ENCODE measurements around the gene CDKAL1. TPM values are rescaled to one million over a fixed set of nuclear protein-coding genes. Genes with fewer than 3 reads are reported as not detected.

The CDKAL1 gene
- total and polyA plus RNA-seq, 2 of the 13 experiments (the other 11 are each of a cell fraction or from before 2014, with no cell fraction given) = 9.5 to 27.7 TPM

DNA sequence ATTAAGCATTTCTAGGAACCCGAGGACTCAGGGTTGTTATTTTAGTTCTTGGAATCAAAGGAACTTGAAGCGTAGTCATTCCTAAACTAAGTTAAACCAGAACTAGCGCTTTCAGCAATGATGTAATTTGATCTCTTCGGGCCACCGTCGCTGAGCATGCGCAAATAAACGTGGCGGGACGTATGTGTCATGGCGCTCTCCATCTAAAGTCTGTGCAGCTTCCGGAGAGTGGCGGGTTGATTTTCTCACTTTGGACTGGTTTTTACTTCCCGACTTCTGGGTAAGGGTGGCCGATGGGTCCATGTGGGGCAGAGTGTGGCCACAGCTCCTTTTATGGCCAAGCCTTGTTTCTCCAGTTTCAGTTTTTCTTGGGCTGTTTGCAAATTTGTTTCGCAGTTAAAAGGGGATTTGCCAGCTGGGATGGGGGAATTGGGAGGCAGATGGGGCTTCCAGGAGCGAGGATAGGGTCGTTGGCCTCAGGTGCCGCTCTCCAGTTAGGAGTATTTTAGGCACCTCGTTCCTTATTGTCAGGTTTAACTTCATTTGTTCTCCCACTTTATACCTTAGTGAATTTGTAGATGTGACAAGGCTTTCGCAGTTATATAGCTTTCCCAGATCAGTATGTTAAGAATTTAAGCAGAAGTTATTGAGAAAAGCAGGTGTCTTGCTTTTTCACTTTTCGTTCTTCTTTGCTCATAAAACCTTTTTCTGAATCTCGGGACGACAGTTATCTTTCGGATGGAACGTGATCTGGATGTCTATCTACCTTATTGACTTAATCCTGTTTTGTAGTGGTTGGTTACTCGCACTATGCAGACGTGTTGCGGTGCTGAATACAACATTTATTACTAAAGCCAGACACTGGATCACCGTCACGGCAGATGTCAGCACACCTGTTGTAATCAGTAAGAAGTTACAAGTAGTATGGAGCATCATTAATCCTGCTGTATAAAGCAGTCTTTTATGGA lies at the start of gene CDKAL1 (continued):
- TF ChIP-seq, protein P1, sequence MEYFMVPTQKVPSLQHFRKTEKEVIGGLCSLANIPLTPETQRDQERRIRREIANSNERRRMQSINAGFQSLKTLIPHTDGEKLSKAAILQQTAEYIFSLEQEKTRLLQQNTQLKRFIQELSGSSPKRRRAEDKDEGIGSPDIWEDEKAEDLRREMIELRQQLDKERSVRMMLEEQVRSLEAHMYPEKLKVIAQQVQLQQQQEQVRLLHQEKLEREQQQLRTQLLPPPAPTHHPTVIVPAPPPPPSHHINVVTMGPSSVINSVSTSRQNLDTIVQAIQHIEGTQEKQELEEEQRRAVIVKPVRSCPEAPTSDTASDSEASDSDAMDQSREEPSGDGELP (IDR thresholded peaks at IDR 0.05; ENCODE audit: borderline replicate concordance, low read depth) = peak; percentile 75; the same call in 1 of the 2 replicates
- TF ChIP-seq ZFP91 (CRISPR knock-in tag; IDR thresholded peaks at IDR 0.05; ENCODE audit: borderline replicate concordance) (peak; percentile 41; the same call in 1 of the 2 replicates), SKIL (CRISPR knock-in tag; IDR thresholded peaks at IDR 0.05; ENCODE audit: borderline replicate concordance) (peak; percentile 42; the same call in 1 of the 2 replicates), POLR2A (IDR thresholded peaks at IDR 0.05; ENCODE audit: insufficient read depth in 1 of 2, low read depth in 2 of 2, low read length in 2 of 2) (peak; percentile 84 to 95), ASH2L (IDR thresholded peaks at IDR 0.05; ENCODE audit: insufficient read length, low read depth, low read length) (peak; percentile 98), SRF (IDR thresholded peaks at IDR 0.05; ENCODE audit: low read depth, low read length) (0 out of 2 replicates have a peak, but pooled peaks have one; percentile 50), KIAA2018 (CRISPR knock-in tag; IDR thresholded peaks at IDR 0.05; ENCODE audit: borderline replicate concordance) (no peak), ZNF337 (CRISPR knock-in tag; IDR thresholded peaks at IDR 0.05; ENCODE audit: borderline replicate concordance, low read depth) (0 out of 2 replicates have a peak, but pooled peaks have one; percentile 60), SAP130 (CRISPR knock-in tag; IDR thresholded peaks at IDR 0.05; ENCODE audit: low read depth) (peak; percentile 91), SIN3A (IDR thresholded peaks at IDR 0.05; ENCODE audit: borderline replicate concordance, low read depth, low read length) (peak; percentile 91), NR2C2 (CRISPR knock-in tag; IDR thresholded peaks at IDR 0.05; ENCODE audit: borderline replicate concordance) (no peak; the same call in 1 of the 2 replicates)
- TF ChIP-seq, protein P2, sequence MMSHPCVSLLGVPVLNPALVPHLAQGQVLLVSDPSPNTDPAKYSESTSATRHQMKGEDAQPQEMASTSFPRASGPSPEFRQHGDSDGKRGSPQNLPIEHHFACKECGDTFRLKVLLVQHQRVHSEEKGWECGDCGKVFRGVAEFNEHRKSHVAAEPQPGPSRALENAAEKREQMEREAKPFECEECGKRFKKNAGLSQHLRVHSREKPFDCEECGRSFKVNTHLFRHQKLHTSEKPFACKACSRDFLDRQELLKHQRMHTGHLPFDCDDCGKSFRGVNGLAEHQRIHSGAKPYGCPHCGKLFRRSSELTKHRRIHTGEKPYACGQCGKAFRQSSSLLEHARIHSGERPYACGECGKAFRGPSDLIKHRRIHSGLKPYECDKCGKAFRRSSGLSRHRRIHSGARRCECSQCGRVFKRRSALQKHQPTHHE (CRISPR knock-in tag; IDR thresholded peaks at IDR 0.05; ENCODE audit: borderline replicate concordance) = no peak
